Measurements from ENCODE around the gene CASP4.
"Not testable (repeated sequence)": the region's sequence is repeated elsewhere in the genome, so short reads cannot be mapped to it uniquely, and the experiment has no call there.

The CASP4 gene

GRCh38 chr11:104968355-104968855, at the start of gene CASP4:
Gene CASP4, minus strand, starts transcription at chr11:104968574. Its CDS starts 49 bp downstream, at chr11:104968525.
- in situ Hi-C loops (cut with MboI; ENCODE audit: low sequenced_read_pairs) = no loop called here

GRCh38 chr11:105007463-105007862, 39.1 kb upstream of the CASP4 start:
- in situ Hi-C loops (cut with MboI; ENCODE audit: low sequenced_read_pairs) = no loop called here

GRCh38 chr11:105005451-105005845, 37.1 kb upstream of the CASP4 start:
- in situ Hi-C loops (cut with MboI; ENCODE audit: low sequenced_read_pairs) = no loop called here

- in situ Hi-C loops (cut with MboI; ENCODE audit: low sequenced_read_pairs) = no loop called here
These were observed 35.6 kb upstream of the CASP4 start for GRCh38 chr11:105004021-105004420.

GRCh38 chr11:105003151-105003550, 34.8 kb upstream of the CASP4 start:
- in situ Hi-C loops (cut with MboI; ENCODE audit: low sequenced_read_pairs) = no loop called here

- in situ Hi-C loops (cut with MboI; ENCODE audit: low sequenced_read_pairs) = no loop called here
These were observed 32.4 kb upstream of the CASP4 start for GRCh38 chr11:105000797-105001196.

GRCh38 chr11:105000167-105000566, 31.8 kb upstream of the CASP4 start:
- in situ Hi-C loops (cut with MboI; ENCODE audit: low sequenced_read_pairs) = no loop called here

GRCh38 chr11:104999721-105000120, 31.3 kb upstream of the CASP4 start:
- in situ Hi-C loops (cut with MboI; ENCODE audit: low sequenced_read_pairs) = no loop called here

- in situ Hi-C loops (cut with MboI; ENCODE audit: low sequenced_read_pairs) = no loop called here
These were observed 28.9 kb upstream of the CASP4 start for GRCh38 chr11:104997288-104997687.

GRCh38 chr11:104995001-104995408, 26.6 kb upstream of the CASP4 start:
- in situ Hi-C loops (cut with MboI; ENCODE audit: low sequenced_read_pairs) = no loop called here

- in situ Hi-C loops (cut with MboI; ENCODE audit: low sequenced_read_pairs) = no loop called here
These were observed 24.4 kb upstream of the CASP4 start for GRCh38 chr11:104992781-104993180.

- in situ Hi-C loops (cut with MboI; ENCODE audit: low sequenced_read_pairs) = no loop called here
These were observed 23.6 kb upstream of the CASP4 start for GRCh38 chr11:104991994-104992393.

GRCh38 chr11:104984808-104985207, 16.4 kb upstream of the CASP4 start:
- in situ Hi-C loops (cut with MboI; ENCODE audit: low sequenced_read_pairs) = no loop called here

- in situ Hi-C loops (cut with MboI; ENCODE audit: low sequenced_read_pairs) = no loop called here
These were observed 11.5 kb upstream of the CASP4 start for GRCh38 chr11:104979839-104980238.

GRCh38 chr11:104973616-104974015, 5.2 kb upstream of the CASP4 start:
- in situ Hi-C loops (cut with MboI; ENCODE audit: low sequenced_read_pairs) = no loop called here

GRCh38 chr11:104972924-104973323, 4.5 kb upstream of the CASP4 start:
- in situ Hi-C loops (cut with MboI; ENCODE audit: low sequenced_read_pairs) = not testable (repeated sequence)

GRCh38 chr11:104970756-104971155, 2.4 kb upstream of the CASP4 start:
- in situ Hi-C loops (cut with MboI; ENCODE audit: low sequenced_read_pairs) = no loop called here

- in situ Hi-C loops (cut with MboI; ENCODE audit: low sequenced_read_pairs) = no loop called here
These were observed 742 bp upstream of the CASP4 start for GRCh38 chr11:104968856-104969776.

GRCh38 chr11:104967534-104968354, 630 bp downstream of the CASP4 start:
- in situ Hi-C loops (cut with MboI; ENCODE audit: low sequenced_read_pairs) = no loop called here

GRCh38 chr11:104965735-104966134, 2.6 kb downstream of the CASP4 start:
- in situ Hi-C loops (cut with MboI; ENCODE audit: low sequenced_read_pairs) = no loop called here

GRCh38 chr11:104964247-104964646, 4.1 kb downstream of the CASP4 start:
- in situ Hi-C loops (cut with MboI; ENCODE audit: low sequenced_read_pairs) = no loop called here

- in situ Hi-C loops (cut with MboI; ENCODE audit: low sequenced_read_pairs) = no loop called here
These were observed 5.5 kb downstream of the CASP4 start for GRCh38 chr11:104962852-104963251.
